ENCODE results near the gene FAAH. TPM values are rescaled to one million over a fixed set of nuclear protein-coding genes. Genes with fewer than 3 reads are reported as not detected.
A peak's percentile ranks its signal among the peaks of the same experiment; 100 is the strongest.
"Not testable (repeated sequence)": the region's sequence is repeated elsewhere in the genome, so short reads cannot be mapped to it uniquely, and the experiment has no call there.

FAAH gene
- 1 to 10 TPM; 3.6 to 3.9 TPM for total RNA-seq

DNA sequence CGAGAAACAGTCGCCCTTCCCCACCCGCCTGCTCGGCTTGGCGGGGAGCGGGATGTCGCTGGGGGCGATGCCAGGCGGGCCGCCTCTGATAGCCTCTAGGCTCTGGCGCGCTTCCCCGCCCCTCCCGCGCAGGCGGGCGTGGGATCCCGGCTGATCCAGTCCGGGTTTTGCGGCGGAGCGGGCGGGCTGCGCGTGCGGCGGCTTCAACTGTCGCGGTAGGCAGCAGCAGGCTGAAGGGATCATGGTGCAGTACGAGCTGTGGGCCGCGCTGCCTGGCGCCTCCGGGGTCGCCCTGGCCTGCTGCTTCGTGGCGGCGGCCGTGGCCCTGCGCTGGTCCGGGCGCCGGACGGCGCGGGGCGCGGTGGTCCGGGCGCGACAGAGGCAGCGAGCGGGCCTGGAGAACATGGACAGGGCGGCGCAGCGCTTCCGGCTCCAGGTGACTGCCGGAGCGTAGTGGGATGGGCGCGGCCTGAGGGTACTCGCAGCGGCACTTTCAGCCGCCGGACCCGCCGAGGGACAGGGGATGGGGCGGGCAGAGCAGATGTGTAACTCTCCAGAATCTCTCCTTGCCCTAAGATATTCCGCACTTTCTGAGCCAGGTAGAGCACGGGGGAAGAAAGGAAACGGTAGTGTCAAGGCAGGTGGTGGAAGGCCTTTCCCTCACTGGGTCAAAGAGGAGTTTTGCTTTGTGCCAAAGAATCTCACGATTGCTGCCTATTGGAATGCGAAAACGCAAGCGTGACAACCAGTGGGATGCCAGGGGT is at the start of gene FAAH:
TSS of gene FAAH (plus strand) at position 210 of the 764 bp plus-strand sequence. CDS start at position 242, 32 bp downstream.
- ATAC-seq: peak; percentile 78
- Mint-ChIP-seq H3K4me3 (peak within 1 kb of the TSS; percentile 55), H3K36me3 (ENCODE audit: low read depth) (peaks cover 13% of the 10 kb centered on the region), H3K9me3 (ENCODE audit: insufficient read depth) (peaks cover 17% of the 10 kb centered on the region), H3K4me1 (ENCODE audit: low read depth) (peaks cover 8% of the 10 kb centered on the region), H3K27me3 (ENCODE audit: low read depth) (peaks cover 20% of the 10 kb centered on the region), H3K27ac (peak within 1 kb of the TSS; percentile 6)
- CTCF ChIA-PET: interaction anchor here (0.6 kb wide), 1 partner anchor 923 kb away, joined by 4 read pairs; no protein-coding TSS in a partner anchor
- DNase-seq: peak; percentile 53
- POLR2A ChIA-PET: no interaction called here

DNA sequence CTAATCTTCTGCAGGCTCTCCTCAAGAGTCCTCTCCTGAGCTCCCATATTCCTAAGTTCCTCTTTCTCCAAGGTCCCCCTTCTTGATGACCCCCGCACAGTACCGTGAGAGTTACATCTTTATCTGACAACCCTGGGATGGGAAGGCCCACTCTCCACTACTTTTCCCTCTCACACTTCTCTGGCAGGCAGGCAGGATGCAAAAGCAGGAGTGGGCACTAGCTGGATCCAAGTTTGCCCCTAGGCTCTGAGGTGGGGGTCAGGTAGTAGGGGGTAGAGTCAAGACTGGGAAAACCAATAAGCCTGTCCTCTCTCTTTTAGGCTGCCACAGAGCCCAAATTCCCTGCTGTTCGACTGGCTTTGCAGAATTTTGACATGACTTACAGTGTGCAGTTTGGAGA is 49.6 kb upstream of the FAAH start:
- DNase-seq (no peak), ATAC-seq (no peak)
- CTCF ChIA-PET: interaction anchor here (1.3 to 4.6 kb wide), 3 partner anchors 11 to 100 kb away, joined by 3 to 19 read pairs (median 4); partner anchors contain the start of genes LRRC41 and UQCRH
- Mint-ChIP-seq H3K4me3 (no peak overlapping the region), H3K27ac (no peak overlapping the region), H3K9me3 (ENCODE audit: insufficient read depth) (no peaks in the 10 kb centered on the region), H3K27me3 (ENCODE audit: low read depth) (no peaks in the 10 kb centered on the region), H3K4me1 (ENCODE audit: low read depth) (peaks cover 39% of the 10 kb centered on the region), H3K36me3 (ENCODE audit: low read depth) (peaks cover 33% of the 10 kb centered on the region)
- POLR2A ChIA-PET: no interaction called here

DNA sequence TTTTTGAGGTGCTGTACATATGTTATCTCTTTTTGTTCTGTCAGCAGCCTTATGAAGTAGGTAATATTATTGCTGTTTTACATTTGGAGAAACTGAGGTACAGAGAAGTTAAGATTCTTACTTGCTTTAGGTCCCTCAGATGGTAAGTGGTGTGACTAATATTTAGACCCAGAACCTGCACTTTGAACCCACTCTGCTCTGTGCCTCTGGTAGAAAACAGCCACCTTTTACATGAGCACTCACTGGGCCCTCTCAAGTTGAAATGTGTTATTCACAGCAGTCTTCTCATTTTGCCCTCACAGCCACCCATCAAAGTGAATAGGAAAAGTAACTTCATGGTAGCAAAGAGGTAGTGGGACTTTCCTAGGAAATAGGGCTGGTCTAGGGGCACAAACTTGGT is 48.8 kb upstream of the FAAH start:
- Mint-ChIP-seq H3K9me3 (ENCODE audit: insufficient read depth) (no peaks in the 10 kb centered on the region), H3K36me3 (ENCODE audit: low read depth) (peaks cover 39% of the 10 kb centered on the region), H3K27ac (no peak overlapping the region), H3K4me3 (no peak overlapping the region), H3K27me3 (ENCODE audit: low read depth) (no peaks in the 10 kb centered on the region), H3K4me1 (ENCODE audit: low read depth) (peaks cover 36% of the 10 kb centered on the region)
- DNase-seq (no peak), ATAC-seq (no peak)
- ChIA-PET CTCF (interaction anchor here (1.7 to 4.6 kb wide), 2 partner anchors 12 to 100 kb away, joined by 4 to 19 read pairs; no protein-coding TSS in a partner anchor), POLR2A (no interaction called here)

DNA sequence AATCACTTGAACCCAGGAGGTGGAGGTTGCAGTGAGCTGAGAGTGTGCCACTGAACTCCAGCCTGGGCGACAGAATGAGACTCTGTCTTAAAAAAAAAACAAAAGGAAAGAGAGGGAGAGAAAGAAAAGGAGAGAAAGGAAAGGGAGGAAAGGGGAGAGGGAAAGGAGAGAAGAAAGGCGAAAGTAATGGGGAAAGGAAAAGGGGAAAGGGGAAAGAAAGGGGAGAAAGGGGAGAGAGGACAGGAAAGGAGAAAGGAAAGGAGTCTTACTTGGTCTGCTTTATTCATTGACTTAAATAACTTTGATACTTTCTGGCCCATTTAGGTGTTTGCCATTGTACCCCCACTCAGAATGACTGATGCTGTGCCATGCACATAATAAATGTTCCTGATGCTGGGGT is 41.8 kb upstream of the FAAH start:
- ChIA-PET CTCF (interaction anchor here (1.2 to 1.3 kb wide), 2 partner anchors 12 to 14 kb away, joined by 3 to 4 read pairs; no protein-coding TSS in a partner anchor), POLR2A (interaction anchor here (0.6 to 0.9 kb wide), 3 partner anchors 9 to 49 kb away, joined by 3 read pairs; partner anchors contain the start of genes LRRC41 and UQCRH)
- Mint-ChIP-seq H3K36me3 (ENCODE audit: low read depth) (peaks cover 48% of the 10 kb centered on the region), H3K4me3 (no peak overlapping the region), H3K4me1 (ENCODE audit: low read depth) (peaks cover 9% of the 10 kb centered on the region), H3K27me3 (ENCODE audit: low read depth) (no peaks in the 10 kb centered on the region), H3K9me3 (ENCODE audit: insufficient read depth) (no peaks in the 10 kb centered on the region), H3K27ac (no peak overlapping the region)
- ATAC-seq: no peak
- no peak for DNase-seq

DNA sequence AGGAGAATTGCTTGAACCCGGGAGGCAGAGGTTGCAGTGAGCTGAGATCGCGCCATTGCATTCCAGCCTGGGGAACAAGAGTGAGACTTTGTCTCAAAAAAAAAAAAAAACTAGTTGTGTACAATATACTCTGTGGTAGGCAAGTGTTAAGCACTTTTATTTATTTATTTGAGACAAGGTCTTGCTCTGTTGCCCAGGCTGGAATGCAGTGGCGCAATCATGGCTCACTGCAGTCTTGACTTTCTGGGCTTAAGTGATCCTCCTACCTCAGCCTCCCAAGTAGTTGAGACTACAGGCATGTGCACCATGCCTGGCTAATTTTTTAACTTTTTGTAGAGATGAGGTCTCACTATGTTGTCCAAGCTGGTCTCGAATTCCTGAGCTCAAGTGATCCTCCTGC is 38.2 kb upstream of the FAAH start:
- peaks cover 40% of the 10 kb centered on the region for H3K36me3 Mint-ChIP-seq (ENCODE audit: low read depth)

DNA sequence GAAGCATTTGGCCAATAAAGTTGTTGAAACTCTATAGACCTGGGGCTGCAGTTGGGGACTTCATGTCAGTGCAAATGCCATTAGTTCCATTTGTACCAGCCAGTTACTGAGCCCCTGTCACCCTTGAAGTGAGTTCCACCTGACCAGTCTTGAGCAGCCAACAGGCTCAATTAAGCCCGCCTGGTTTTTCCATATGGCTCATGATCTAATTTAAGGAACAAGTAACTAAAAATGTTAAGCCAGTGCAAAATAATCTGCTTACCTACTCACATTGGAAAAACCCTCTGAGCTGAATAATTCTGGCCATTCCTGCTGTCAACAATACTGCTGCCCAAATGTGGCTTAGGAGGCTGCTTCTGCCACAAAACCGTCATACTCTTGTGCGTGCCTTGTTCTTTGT is 32.0 kb upstream of the FAAH start:
- ATAC-seq (no peak), DNase-seq (no peak)
- H3K4me1 Mint-ChIP-seq (ENCODE audit: low read depth): no peaks in the 10 kb centered on the region
- H3K9me3 Mint-ChIP-seq (ENCODE audit: insufficient read depth): no peaks in the 10 kb centered on the region
- peaks cover 35% of the 10 kb centered on the region for H3K36me3 Mint-ChIP-seq (ENCODE audit: low read depth)
- ChIA-PET POLR2A (interaction anchor here (0.6 kb wide), 1 partner anchor 9 kb away, joined by 3 read pairs; no protein-coding TSS in a partner anchor), CTCF (interaction anchor here (4.0 kb wide), 1 partner anchor 15 kb away, joined by 16 read pairs; no protein-coding TSS in a partner anchor)
- no peak overlapping the region for H3K27ac Mint-ChIP-seq
- no peak overlapping the region for H3K4me3 Mint-ChIP-seq
- H3K27me3 Mint-ChIP-seq (ENCODE audit: low read depth): no peaks in the 10 kb centered on the region

More for the DNA sequence above, 38.2 kb upstream of the FAAH start:
- ATAC-seq; H3K9me3 Mint-ChIP-seq (ENCODE audit: insufficient read depth); DNase-seq; H3K27ac Mint-ChIP-seq; POLR2A ChIA-PET; H3K27me3 Mint-ChIP-seq (ENCODE audit: low read depth); H3K4me1 Mint-ChIP-seq (ENCODE audit: low read depth); H3K4me3 Mint-ChIP-seq: not testable (repeated sequence)
- CTCF ChIA-PET: interaction anchor here (0.7 kb wide), 1 partner anchor 8 kb away, joined by 5 read pairs; no protein-coding TSS in a partner anchor

DNA sequence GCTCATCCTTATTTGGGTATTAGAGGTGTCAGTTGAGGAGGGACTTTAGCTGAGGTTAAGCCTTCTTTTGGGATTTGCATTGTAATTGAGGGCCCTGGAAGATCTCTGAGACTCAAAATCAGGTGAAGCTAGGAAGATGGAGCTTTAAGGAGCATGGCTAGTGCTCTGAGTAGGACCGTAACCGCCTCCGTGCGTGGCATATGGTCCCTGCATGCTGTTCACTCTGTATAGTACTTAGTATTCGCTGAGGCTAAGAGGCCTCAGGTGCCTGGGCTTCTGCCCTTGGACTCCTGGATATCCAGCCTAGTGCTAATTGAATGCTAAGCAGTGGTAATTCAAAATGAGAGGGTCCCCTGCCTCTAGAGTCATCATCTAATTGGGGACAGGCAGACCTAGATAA is 31.0 kb upstream of the FAAH start:
- H3K4me3 Mint-ChIP-seq: no peak overlapping the region
- ChIA-PET POLR2A (interaction anchor here (0.6 kb wide), 1 partner anchor 76 kb away, joined by 3 read pairs; no protein-coding TSS in a partner anchor), CTCF (no interaction called here)
- ATAC-seq (no peak), DNase-seq (no peak)
- no peaks in the 10 kb centered on the region for H3K27me3 Mint-ChIP-seq (ENCODE audit: low read depth)
- no peaks in the 10 kb centered on the region for H3K4me1 Mint-ChIP-seq (ENCODE audit: low read depth)
- H3K27ac Mint-ChIP-seq: no peak overlapping the region
- H3K36me3 Mint-ChIP-seq (ENCODE audit: low read depth): peaks cover 37% of the 10 kb centered on the region
- H3K9me3 Mint-ChIP-seq (ENCODE audit: insufficient read depth): no peaks in the 10 kb centered on the region

DNA sequence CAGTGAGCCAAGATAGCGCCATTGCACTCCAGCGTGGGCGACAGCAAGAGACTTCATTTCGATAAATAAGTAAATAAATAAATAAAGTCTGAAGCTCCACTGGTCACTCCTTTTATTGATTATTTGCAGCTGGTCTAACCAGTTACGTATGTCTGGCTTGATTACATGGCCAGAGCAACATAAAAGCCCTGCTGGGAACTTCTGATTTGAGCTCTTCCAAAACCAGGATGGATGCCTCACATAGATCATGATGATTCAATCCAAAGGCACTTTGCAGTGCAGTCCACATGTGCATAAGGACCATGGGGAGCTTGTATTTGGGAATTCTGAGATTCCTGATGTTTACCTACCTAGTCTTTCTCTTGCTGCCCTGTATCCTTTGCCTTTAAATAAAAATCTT is 29.5 kb upstream of the FAAH start:
- ChIA-PET CTCF (interaction anchor here (1.0 kb wide), 1 partner anchor 17 kb away, joined by 5 read pairs; no protein-coding TSS in a partner anchor), POLR2A (no interaction called here)
- no peaks in the 10 kb centered on the region for H3K4me1 Mint-ChIP-seq (ENCODE audit: low read depth)
- ATAC-seq (no peak), DNase-seq (no peak)
- H3K27ac Mint-ChIP-seq: no peak overlapping the region
- no peaks in the 10 kb centered on the region for H3K27me3 Mint-ChIP-seq (ENCODE audit: low read depth)
- H3K9me3 Mint-ChIP-seq (ENCODE audit: insufficient read depth): no peaks in the 10 kb centered on the region
- peaks cover 38% of the 10 kb centered on the region for H3K36me3 Mint-ChIP-seq (ENCODE audit: low read depth)
- no peak overlapping the region for H3K4me3 Mint-ChIP-seq

DNA sequence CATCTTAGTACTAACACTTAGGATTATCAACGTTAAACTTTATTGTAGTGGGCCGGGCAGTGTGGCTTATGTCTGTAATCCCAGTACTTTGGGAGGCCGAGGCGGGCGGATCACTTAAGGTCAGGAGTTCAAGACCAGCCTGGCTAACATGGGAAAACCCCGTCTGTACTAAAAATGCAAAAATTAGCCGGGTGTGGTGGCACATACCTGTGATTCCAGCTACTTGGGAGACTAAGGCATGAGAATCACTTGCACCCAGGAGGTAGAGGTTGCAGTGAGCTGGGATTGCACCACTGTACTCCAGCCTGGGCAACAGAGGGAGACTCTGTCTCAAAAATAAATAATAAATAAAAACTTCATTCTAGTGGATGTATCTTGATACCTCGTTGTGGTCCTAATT is 28.3 kb upstream of the FAAH start:
- H3K36me3 Mint-ChIP-seq (ENCODE audit: low read depth): peaks cover 32% of the 10 kb centered on the region
- CTCF ChIA-PET; H3K27me3 Mint-ChIP-seq (ENCODE audit: low read depth); DNase-seq; H3K27ac Mint-ChIP-seq; H3K4me3 Mint-ChIP-seq; H3K9me3 Mint-ChIP-seq (ENCODE audit: insufficient read depth); POLR2A ChIA-PET; ATAC-seq; H3K4me1 Mint-ChIP-seq (ENCODE audit: low read depth): not testable (repeated sequence)

DNA sequence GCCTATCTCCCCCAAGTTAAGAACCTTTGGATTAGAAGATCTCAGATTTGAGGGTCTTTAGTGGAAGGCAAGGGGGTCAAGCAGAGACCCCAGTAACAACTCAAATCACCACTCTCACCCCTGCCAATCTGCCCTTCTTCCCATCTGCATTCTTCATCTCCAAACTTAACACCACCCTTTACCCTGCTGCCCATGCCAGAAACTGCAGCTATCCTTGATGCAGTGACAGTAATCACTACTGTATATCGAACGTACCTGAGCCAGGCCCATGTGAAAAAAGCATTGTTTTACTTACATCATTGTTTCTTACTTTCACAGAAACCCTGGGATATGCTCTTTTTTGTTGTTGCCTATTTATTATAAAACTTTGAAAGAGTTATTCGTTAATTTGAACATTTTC is 27.0 kb upstream of the FAAH start:
- H3K4me1 Mint-ChIP-seq (ENCODE audit: low read depth): peaks cover 3% of the 10 kb centered on the region
- POLR2A ChIA-PET: no interaction called here
- no peak for ATAC-seq

DNA sequence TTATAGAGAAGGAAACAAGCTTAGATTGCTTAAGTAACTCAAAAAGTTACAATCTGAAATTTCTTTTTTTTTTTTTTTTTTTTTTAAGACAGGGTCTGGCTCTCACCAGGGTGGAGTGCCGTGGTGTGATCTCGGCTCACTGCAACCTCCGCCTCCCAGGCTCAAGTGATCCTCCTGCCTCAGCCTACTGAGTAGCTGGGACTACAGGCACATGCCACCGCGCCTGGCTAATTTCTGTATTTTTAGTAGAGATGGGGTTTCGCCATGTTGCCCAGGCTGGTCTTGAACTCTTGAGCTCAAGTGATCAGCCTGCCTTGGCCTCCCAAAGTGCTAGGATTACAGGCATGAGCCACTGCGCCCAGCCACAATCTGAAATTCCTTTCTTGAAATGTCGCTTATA is 26.4 kb upstream of the FAAH start:
- CTCF ChIA-PET; H3K4me3 Mint-ChIP-seq; POLR2A ChIA-PET; H3K27me3 Mint-ChIP-seq (ENCODE audit: low read depth); H3K27ac Mint-ChIP-seq; ATAC-seq; DNase-seq; H3K9me3 Mint-ChIP-seq (ENCODE audit: insufficient read depth); H3K4me1 Mint-ChIP-seq (ENCODE audit: low read depth): not testable (repeated sequence)
- H3K36me3 Mint-ChIP-seq (ENCODE audit: low read depth): peaks cover 29% of the 10 kb centered on the region

More for the DNA sequence above, 27.0 kb upstream of the FAAH start:
- Mint-ChIP-seq H3K27ac (no peak overlapping the region), H3K4me3 (no peak overlapping the region), H3K27me3 (ENCODE audit: low read depth) (no peaks in the 10 kb centered on the region), H3K36me3 (ENCODE audit: low read depth) (peaks cover 30% of the 10 kb centered on the region), H3K9me3 (ENCODE audit: insufficient read depth) (no peaks in the 10 kb centered on the region)
- CTCF ChIA-PET: interaction anchor here (1.1 kb wide), 1 partner anchor 14 kb away, joined by 3 read pairs; no protein-coding TSS in a partner anchor
- DNase-seq: no peak

DNA sequence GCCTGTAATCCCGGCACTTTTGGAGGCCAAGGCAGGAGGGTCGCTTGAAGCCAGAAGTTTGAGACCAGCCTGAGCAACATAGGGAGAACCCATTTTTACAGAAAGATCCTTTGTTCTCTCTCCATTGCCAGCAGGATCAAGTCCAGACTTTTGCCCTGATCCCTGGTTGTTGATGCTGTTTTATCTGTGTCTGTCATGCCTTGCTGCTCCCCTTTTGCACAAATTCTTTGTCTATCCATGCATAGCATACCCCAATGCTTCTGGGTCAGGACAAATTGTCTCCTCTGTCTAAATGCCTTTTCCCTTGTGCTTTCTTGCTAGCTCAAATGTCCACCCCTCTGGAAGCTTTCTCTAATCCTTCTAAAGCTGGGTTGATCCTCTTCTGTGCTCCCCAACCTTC is 25.3 kb upstream of the FAAH start:
- H3K27ac Mint-ChIP-seq: no peak overlapping the region
- ATAC-seq (no peak), DNase-seq (no peak)
- ChIA-PET POLR2A (no interaction called here), CTCF (no interaction called here)
- H3K9me3 Mint-ChIP-seq (ENCODE audit: insufficient read depth): no peaks in the 10 kb centered on the region
- H3K4me1 Mint-ChIP-seq (ENCODE audit: low read depth): peaks cover 3% of the 10 kb centered on the region
- H3K4me3 Mint-ChIP-seq: no peak overlapping the region
- no peaks in the 10 kb centered on the region for H3K27me3 Mint-ChIP-seq (ENCODE audit: low read depth)
- H3K36me3 Mint-ChIP-seq (ENCODE audit: low read depth): peaks cover 28% of the 10 kb centered on the region
